GM19463 (cell line): Measurements from ENCODE around the gene BICC1.

Experiments
- ATAC-seq: cut with Tn5 transposase; IDR thresholded peaks from one replicate; pipeline ENCODE4 v1.9.1; 2021; ENCODE audit warnings: mild to moderate bottlenecking, moderate library complexity; ENCODE audit not compliant: unreplicated experiment

Gene BICC1

DNA sequence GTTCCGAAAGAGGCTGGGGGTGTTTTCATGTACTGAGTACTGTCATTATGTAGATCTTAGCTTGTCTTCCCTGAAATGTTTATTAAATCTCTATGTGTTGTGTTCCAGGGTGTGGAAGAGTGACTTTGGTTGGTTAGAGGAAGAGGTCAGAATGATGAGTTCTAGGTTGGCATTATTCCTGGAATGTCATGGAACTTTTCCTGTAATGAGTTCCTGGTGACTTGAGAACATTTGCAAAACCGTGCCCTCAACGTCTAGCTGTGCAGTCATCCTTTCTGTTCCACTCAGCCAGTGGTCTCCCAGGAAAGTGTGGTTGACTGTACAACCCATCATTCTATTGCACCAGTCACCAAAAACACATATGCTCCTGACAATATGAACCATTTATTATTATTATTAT lies 129.6 kb downstream of the BICC1 start:
- no peak for ATAC-seq

DNA sequence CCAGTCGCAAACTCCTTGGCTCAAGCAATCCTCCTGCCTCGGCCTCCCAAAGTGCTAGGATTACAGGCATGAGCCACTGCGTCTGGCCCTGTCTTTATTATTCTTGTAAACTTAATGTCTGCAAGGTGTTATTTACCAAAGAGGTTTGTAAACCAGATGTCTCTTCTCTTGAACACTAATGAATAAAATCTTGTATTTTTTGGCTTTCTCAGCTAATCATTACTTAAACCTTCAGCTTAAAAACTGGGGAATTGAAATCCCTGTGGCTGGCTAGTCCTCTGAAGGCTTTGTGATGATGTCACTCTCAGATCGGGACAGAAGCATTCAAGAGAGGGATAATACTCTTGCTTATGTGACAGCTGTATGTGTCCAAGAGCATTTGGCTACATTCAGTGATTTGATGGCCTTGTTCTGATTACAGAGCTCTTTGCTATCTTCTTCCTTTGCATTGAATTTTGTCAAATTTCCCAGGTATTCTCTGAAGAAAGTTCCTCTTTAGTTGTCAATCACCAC lies 130.3 kb downstream of the BICC1 start:
- no peak for ATAC-seq

DNA sequence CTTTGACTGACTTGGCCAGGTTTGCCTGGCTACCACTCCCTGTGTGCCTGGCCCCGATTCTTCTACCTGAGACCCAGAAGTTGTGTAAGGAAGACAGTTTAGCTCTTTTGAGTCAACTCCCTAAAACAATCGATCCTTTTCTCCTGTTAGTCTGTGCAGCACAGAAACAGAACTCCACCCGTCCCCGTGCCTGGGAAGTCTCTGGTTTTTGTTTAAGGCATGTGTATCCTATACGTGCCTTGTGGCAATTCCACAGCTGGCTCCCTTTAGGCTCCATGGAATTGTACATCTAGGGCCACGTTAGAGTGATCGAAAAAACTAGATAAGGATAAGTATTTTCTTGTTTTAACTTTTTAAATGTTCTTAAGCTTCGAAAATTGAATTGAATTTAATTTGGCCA lies 131.6 kb downstream of the BICC1 start:
- ATAC-seq = no peak

DNA sequence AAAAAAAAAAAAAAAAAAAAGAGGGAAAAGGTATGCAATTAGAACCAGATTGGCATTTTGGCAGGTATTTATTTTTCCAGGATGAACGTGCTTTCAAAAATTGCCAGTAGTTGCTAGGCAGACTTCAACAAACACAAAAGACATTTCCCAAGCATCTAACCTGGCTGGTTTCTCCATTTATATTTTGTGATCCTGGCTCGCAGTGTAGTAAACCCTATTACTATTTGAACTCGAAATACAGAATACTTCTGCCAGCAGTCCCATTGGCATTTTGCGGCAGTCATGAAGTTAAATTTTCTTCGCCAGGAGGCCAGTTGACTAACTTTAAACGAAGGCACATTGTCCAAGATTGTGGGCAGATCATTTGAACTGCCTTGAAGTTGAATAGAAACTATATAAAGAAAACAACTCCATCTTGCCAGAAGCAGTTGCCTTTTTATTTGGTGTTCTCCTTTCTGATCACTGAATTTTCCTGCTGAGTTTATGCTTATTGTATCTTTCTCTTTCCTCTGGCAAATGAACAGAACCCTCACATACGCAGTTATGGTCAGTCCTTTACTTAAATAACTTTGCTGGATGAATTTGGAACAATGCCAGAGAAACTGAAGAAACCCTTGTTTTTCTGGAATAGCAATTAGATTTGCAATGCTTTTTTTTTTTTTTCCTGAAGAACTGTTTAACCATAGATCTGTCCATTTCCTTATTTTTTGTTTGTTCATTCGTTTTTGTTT lies 132.9 kb downstream of the BICC1 start:
- no peak for ATAC-seq

DNA sequence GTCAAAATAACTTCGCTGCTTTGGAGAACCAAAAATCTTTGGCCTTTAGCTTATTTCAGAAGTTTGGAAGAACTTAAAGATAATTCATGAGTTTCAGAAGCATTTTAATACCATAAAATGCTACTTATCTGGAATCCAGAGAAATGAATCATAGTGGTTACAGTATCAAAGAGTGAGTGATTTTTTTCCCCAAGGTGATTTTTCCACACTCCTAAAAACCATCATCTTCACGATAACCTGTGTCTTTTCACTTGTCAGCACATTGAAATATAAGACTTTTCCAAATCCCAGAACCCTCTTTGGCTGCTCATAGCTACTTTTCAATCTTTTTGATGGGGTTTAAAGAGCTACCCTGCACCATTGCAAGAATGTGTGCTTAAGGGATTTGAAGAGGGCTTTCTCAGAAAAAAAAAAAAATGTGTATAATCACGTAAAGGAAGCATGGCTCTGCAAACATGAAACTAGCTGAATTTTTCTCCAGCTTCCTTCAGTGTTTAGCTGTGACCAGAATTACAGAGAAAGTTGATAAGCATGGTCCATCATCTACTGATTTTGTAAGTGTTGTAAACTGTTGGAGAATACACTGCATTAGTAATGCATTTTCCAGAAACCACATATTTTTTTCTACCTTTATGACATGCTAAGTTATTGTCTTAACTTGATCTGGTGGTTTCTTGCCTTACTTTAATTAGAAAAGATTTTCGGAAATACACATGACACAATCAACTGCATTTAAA lies 134.9 kb downstream of the BICC1 start:
- no peak for ATAC-seq

DNA sequence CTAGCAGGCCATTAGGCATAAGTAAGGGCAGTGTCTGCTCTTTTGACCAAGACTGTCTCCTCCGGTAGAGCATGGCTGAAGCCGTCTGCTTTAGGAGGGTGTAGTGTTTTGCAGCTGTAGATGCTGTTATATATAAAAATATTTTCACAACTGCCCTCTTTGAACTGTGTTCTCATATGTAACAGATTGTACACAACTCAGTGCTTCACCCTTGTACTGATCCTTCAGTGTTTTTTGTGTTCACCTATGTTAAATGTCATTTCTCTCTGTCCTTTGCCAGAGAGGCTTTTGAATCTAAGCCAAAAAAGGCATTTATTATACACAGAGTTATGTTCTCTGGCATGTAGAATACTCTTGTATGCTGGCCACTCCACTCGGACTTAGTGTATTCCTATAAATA lies 135.5 kb downstream of the BICC1 start:
- ATAC-seq = no peak

DNA sequence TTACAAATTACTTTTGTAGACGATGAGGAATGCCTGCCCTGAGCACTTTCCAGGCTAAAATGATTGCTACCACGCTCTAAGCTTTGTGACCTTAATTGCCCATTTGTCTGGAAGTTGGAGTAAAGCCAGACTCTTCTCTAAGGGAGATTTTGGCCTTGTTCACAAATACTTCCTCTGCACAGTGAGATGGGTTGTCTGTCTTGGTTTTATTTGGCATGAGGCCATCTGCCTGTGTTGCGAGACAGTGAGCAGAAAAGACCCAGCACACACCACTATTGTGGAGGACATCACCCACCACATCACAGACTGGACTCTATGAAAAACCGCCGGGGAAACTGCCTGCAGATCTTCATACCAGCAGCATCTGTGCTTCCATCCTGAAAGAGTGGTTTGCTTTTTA lies 138.4 kb downstream of the BICC1 start:
- ATAC-seq = no peak

DNA sequence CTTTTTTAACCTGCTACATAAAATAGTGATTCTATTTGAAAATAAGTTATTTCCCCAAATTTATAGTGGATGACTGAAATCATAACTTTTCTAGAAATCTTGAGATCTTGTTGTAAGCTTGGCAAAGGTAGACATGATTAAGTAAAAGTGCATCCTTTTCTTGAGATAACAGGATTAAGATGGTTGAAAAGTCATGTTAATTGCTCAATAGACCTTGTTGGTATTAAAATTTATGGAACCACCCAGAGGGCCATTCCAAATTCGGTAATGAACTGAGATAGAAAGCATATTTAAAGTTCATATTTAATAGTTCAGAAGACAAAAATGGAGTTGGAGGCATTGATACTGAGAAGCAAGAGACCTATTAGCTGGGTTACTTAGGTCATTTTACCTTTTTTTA lies 139.1 kb downstream of the BICC1 start:
- no peak for ATAC-seq

DNA sequence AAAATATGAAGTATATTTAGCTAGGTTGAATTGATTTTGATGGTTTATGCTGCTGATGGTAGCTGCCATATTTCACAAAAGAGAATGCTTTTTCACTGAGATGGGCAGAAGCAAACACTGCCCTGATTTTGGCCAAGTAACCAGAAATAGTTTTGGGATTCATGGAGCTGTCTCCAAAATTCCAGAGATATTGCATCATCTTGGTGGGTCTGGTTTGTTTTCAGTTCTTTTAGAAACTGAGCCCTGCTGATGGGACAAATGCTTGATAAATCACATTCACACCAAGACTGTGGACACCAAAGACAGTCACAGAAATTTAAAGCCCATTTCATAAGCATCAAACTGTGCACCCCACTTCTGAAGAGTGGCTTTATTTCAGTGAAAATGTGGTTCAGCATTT lies 140.5 kb downstream of the BICC1 start:
- no peak for ATAC-seq

DNA sequence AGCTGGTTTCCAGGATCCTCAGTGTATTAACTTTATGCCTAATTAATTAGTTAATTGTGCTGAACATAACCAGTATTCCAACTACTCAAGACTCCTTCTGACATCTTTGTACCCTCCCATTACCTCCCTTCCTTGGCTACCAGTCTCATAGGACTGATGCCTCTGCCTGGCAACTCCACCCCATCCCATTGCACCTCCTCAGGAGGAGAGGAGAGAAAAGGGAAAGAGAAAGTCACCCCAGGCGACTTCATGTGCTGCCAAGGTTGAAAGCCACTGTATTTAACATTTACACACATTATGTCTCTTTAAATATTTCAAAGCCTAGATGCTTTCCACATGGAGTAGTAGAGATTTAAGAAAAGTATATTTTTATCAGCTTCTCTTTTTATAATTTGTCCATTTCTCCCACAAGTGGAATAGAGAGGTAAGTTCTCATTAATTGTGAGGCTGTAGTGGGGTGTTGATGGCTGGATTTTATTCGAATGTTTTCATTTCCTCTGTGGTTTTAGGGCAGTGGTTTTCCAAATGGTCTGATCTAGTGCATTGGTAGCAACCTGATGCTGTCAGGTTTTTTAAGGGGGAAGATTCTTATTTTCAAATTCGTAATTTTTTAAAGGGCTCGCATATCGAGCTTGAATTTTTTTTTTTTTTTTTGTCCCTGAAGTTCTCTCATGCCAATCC lies 148.0 kb downstream of the BICC1 start:
- no peak for ATAC-seq

DNA sequence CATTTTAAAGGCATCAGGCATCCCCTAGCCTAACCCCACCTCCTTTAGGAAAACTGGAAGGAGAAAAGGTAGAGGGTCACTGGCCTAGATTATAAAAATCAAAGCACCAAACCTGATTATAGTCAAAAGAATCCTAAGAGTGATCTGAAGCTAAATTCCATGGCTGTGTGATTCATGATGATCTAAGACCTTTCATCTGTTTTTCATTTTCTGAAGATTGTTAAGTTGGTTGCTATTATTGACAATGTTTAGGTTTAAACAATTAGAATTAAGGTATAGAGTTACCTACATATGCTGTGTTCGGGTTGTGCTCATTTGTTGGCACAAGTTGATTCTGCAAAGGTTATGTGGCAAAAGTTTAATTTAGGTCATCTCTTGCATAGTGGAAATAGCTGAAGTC lies 148.7 kb downstream of the BICC1 start:
- no peak for ATAC-seq

DNA sequence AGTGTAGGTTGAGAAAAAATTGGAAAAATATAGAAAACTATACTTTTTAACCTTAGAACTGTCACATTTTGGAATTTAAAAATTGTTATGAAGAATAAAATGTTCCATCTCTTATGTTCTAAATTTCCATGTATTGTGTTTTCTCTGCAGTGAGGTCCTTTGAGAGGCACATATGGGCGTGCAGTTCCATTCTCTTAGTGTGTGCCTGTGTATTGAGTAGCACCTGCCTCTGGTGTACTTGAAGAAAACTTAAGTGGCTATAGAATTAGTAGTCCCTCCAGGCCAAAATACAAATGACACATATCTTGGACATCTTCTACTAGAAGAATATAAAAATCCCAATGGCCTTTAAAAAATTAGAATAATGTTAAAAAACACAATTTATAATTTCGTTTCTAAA lies 149.2 kb downstream of the BICC1 start:
- no peak for ATAC-seq

DNA sequence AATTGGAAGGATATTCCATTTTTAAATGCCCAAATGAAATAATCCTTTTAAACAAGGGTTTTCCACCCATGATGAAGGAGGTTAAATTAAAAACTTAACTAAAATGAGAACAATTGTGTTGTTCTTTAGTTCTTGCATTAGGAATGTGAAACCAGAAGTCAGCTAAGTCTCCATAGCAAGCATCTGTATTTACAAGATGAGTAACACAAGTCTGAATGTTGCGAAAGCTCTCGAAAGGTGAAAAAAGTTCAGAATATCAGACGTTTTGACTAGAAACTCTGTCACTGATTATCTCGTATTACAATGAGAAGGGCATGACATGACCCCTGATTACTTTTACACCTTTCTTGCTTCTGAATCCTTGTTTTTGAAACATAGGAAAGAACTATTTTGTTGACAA lies 149.6 kb downstream of the BICC1 start:
- no peak for ATAC-seq

DNA sequence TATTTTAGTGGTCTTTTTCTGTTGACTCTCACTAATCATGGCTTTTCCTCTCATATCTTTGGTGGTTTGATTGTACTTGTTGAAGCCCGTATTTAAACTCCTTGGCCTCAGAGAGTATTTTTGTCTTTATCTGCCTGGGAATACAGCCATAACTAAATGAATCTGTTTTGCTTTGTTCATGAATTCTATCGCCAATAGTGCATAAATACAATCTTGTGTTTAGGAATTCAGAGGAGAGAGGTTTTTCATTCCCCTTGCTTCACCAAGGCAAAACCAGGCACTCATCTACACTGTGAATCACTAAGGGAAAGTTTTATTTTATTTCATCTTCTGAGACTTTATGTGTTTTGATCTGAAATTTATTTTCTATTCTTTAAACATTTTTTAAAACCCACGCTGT lies 152.7 kb downstream of the BICC1 start:
- no peak for ATAC-seq

DNA sequence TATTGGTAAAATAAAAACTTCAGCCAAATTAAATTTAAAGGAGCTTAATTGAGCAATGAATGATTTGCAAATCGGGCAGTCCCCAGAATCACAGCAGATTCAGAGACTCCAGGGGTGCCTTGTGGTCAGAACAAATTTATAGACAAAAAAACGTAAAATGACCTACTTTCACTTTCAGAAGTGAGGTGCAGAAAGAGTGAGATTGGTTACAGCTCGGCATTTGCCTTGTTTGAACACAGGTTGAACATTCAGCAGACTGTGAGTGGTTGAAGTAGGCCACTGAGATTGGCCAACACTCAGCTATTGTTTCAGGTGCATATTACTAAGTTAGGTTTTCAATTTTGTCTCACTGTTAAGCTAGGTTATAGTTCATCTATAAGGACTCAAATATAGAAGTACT lies 153.4 kb downstream of the BICC1 start:
- ATAC-seq = no peak

DNA sequence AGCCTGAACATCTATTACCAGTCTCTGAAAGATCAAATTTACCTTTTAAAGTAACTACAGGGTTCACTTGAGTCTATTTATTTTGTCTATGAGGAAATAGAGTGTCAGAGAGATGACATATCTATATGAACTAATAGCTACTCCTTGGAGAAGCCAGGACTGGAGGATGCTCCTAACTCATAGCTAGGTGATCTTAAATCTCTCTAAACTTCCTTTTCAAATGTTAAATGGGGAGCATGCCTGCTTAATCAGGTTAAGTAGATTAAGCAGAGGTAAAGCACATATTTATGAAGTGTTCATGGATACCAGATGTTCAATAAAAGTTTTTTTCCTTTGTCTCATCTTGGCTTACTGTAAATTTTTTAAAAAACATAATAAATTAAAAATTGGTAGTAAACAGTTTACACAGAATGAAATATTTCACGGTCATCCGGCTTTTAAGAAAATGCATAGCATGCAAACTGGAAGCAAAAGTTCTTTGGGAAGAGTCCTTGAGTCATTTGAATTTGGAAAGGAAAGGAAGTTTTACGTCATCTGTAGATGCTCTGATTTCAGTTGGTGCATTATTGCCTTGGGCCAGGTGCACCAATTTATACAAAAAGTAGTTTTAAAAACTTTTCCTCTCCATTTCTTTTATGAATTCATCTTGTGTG lies 155.1 kb downstream of the BICC1 start:
- ATAC-seq = no peak

DNA sequence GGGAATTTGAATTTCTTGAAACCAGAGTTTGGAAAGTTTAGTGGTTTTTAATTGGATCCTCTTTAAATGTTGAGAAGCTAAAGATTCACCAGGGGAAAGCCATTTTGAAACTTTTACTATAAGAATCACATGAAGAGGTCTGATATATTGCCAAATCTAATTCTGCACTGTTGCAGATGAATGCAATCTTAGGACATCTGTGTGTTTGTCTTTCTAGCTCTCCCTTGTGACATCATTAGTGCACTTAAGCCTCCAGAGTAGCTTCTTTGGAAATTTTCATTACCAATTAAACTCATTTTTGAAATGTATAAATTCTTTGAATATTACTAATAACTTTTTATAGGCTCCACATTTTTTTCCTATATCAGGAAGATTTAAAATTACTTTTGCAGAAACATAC lies 160.2 kb downstream of the BICC1 start:
- no peak for ATAC-seq

DNA sequence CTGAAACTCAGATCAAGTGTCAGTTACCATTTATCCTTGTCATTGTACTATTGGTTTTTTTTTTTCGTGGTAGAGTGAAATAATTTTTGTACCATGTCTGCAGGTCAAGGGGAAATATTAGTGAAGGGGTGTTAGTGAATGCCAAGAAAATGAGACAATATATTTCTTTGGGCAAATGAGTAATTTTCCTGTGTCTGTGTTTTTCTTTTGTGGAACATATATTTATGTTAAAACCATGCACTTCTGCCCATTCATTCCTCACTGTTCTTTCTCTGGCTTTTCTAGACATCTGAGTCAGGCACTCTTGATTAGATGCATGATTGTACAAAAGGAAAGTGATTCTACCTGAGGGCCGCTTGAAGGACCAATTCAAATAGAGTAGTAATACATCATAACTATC lies 161.6 kb downstream of the BICC1 start:
- no peak for ATAC-seq

DNA sequence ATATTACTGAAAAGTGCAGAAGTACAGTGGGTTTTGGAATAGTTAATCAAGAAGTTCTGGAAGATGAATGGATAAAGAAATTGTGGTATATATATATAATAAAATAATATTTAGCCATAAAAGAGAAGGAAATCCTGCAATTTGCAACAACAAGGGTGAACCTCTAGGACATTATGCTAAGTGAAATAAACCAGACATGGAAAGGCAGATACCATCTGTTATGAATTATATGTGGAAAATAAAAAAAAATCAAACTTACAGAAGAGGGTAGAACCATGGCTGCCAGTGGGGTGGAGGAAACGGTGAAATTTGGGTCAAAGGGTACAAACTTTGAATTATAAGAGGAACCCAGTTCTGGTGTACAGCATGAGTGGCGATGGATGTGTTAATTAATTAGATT lies 162.6 kb downstream of the BICC1 start:
- ATAC-seq = no peak

DNA sequence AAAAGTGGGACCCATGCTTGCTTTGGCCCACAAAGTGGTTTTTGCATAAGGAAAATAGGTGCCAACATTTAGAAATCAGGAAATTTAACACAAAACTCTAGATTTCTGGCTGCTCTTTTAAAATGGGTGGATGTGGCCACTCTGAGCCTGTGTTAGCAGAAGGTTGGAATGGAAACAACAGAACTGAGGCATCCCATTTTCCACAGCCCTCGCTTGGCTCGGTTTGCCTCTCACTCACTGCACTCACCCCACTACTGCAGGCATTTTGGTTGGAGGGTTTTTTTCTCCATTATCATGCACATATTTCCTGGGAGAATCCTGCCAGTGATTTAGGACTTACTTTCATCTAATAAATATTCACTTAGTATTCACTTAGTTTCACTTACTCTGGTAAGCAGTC lies 178.9 kb downstream of the BICC1 start:
- ATAC-seq = no peak

DNA sequence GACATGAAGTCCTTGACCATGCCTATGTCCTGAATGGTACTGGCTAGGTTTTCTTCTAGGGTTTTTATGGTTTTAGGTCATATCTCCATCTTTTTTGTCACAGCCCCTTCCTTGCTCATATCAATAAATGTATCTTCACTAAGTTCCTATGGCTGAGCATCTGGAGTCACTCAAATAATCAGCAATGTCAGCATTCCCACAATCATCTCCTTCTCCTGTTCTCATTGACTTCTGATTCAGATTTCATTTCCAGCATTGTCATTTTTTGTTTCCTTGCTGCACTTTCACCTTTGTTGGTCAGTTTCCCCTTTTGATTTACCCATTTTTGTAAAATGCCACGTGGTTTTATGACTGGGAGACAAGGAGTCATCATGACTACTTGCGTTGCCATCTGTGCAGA lies 181.2 kb downstream of the BICC1 start:
- ATAC-seq = no peak
